ENCODE data around the gene PCDHA12.

DNA sequence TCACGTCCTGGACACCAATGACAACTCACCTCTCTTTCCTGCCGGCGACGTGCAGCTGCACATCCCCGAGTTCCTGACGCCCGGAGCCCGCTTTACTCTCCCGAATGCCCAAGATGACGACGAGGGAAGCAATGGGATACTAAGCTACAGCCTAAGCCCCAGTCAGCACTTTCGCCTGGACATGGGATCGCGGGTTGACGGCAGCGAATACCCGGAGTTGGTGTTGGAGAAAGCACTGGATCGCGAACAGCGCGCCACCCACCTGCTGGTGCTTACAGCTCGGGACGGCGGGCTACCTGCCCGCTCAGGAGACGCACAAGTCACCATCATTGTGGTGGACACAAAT, 52.1 kb downstream of the PCDHA12 start:
- TF ChIP-seq, protein P1, sequence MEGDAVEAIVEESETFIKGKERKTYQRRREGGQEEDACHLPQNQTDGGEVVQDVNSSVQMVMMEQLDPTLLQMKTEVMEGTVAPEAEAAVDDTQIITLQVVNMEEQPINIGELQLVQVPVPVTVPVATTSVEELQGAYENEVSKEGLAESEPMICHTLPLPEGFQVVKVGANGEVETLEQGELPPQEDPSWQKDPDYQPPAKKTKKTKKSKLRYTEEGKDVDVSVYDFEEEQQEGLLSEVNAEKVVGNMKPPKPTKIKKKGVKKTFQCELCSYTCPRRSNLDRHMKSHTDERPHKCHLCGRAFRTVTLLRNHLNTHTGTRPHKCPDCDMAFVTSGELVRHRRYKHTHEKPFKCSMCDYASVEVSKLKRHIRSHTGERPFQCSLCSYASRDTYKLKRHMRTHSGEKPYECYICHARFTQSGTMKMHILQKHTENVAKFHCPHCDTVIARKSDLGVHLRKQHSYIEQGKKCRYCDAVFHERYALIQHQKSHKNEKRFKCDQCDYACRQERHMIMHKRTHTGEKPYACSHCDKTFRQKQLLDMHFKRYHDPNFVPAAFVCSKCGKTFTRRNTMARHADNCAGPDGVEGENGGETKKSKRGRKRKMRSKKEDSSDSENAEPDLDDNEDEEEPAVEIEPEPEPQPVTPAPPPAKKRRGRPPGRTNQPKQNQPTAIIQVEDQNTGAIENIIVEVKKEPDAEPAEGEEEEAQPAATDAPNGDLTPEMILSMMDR (IDR thresholded peaks at IDR 0.05), result no peak
- no peak for TF ChIP-seq POLR2A (IDR thresholded peaks at IDR 0.05)
